PC-3 (cell line): ENCODE data around the gene RCSD1. TPM values are rescaled to one million over a fixed set of nuclear protein-coding genes. Genes with fewer than 3 reads are reported as not detected.

Experiments
- ATAC-seq: fragments of 200-7000 bp; cut with Tn5 transposase; 2 replicates; pipeline ENCODE4 v1.9.1; 2020; ENCODE audit warnings: mild to moderate bottlenecking, moderate library complexity
- BruUV-seq: library from RNA; stranded (reverse); fragments of 400-500 nt; replicated peaks from 2 replicates; lab custom pipeline; 2021; lab: Mats Ljungman, UMichigan
- CTCF ChIA-PET: fragments of 300-600 bp; sonication (Branson Sonifier 250); formaldehyde crosslinking; loops from one replicate; lab custom pipeline; 2022; ENCODE audit warnings: antibody characterized with exemption; lab: Charles Lee
- POLR2A ChIA-PET: fragments of 300-600 bp; sonication (Branson Sonifier 250); formaldehyde crosslinking; loops from one replicate; lab custom pipeline; 2022; ENCODE audit warnings: antibody characterized with exemption; ENCODE audit not compliant: unreplicated experiment; lab: Charles Lee
- DNase-seq: peaks from one replicate; pipeline ENCODE4 v3.0.0-alpha.2; 2015
- H2AFZ ChIP-seq: fragments of 300-600 bp; sonication (generic); 2 replicates; pipeline ENCODE4 v1.6.0; 2016; ENCODE audit warnings: antibody characterized with exemption, low read length
- H3F3A ChIP-seq: fragments of 300-600 bp; sonication (generic); one replicate; pipeline ENCODE4 v1.6.0; 2017; ENCODE audit warnings: antibody characterized with exemption, low read length, control low read depth, mild to moderate bottlenecking; ENCODE audit not compliant: unreplicated experiment
- H3K27ac ChIP-seq: fragments of 300-600 bp; sonication (generic); 2 replicates; pipeline ENCODE4 v1.5.1; 2016; ENCODE audit warnings: mild to moderate bottlenecking, low read length
- H3K27me3 ChIP-seq: fragments of 300-600 bp; sonication (generic); 2 replicates; pipeline ENCODE4 v1.6.1; 2016; ENCODE audit warnings: low read length, mixed read lengths
- H3K36me3 ChIP-seq: fragments of 300-600 bp; sonication (generic); 2 replicates; pipeline ENCODE4 v1.6.1; 2016; ENCODE audit warnings: low read depth, mixed run types, low read length, mixed read lengths
- H3K4me1 ChIP-seq: fragments of 300-600 bp; sonication (generic); 2 replicates; pipeline ENCODE4 v1.5.1; 2016; ENCODE audit warnings: low read length; ENCODE audit not compliant: insufficient read depth
- H3K4me2 ChIP-seq: fragments of 300-600 bp; sonication (generic); 2 replicates; pipeline ENCODE4 v1.6.0; 2016; ENCODE audit warnings: low read length
- H3K4me3 ChIP-seq: fragments of 300-600 bp; sonication (generic); 2 replicates; pipeline ENCODE4 v1.5.1; 2016; ENCODE audit warnings: mild to moderate bottlenecking, low read length, mixed read lengths
- H3K79me2 ChIP-seq: fragments of 300-600 bp; sonication (generic); 2 replicates; pipeline ENCODE4 v1.6.1; 2017; ENCODE audit warnings: low read length, mixed read lengths
- H3K9ac ChIP-seq: fragments of 300-600 bp; sonication (generic); 2 replicates; pipeline ENCODE4 v1.6.0; 2016; ENCODE audit warnings: mild to moderate bottlenecking, low read length
- H3K9me2 ChIP-seq: fragments of 300-600 bp; sonication (generic); replicated peaks from 2 replicates; pipeline ENCODE4 v1.6.1; 2016; ENCODE audit warnings: mixed run types, low read length, mixed read lengths
- H3K9me3 ChIP-seq: fragments of 300-600 bp; sonication (generic); 2 replicates; pipeline ENCODE4 v1.6.1; 2016; ENCODE audit warnings: low read length, mixed read lengths
- H4K20me1 ChIP-seq: fragments of 300-600 bp; sonication (generic); 2 replicates; pipeline ENCODE4 v1.6.1; 2016; ENCODE audit warnings: low read length, mixed read lengths
- CTCF ChIP-seq: fragments of 300-600 bp; sonication (generic); conservative IDR thresholded peaks from 2 replicates; pipeline ENCODE4 v1.5.1; 2017; ENCODE audit warnings: antibody characterized with exemption, low read depth, mild to moderate bottlenecking, low read length
- EZH2 ChIP-seq: fragments of 300-600 bp; sonication (generic); IDR thresholded peaks from one replicate; pipeline ENCODE4 v1.6.1; 2017; ENCODE audit warnings: antibody characterized with exemption, mild to moderate bottlenecking, low read length; ENCODE audit not compliant: unreplicated experiment
- EZH2phosphoT487 ChIP-seq: fragments of 300-600 bp; sonication (generic); IDR thresholded peaks from 2 replicates; pipeline ENCODE4 v1.6.1; 2018; ENCODE audit warnings: mild to moderate bottlenecking, antibody characterized with exemption, low read length, borderline replicate concordance
- intact Hi-C: fragments of 100-400 bp; cut with micrococcal nuclease; formaldehyde crosslinking; loops from 2 replicates; pipeline ENCODE4 v1.9.0; 2023
- total RNA-seq: library from RNA; depleted of rRNA; stranded (reverse); fragments of >200 nt; gene quantifications from 2 replicates; pipeline ENCODE4 v1.2.3, GENCODE V29; 2014

Gene RCSD1
- total RNA-seq, 1 experiment from 2014 or later: not detected

GRCh38 chr1:167722152-167722869 lies 92.3 kb downstream of the RCSD1 start:
- peak; percentile 63 for DNase-seq

DNA sequence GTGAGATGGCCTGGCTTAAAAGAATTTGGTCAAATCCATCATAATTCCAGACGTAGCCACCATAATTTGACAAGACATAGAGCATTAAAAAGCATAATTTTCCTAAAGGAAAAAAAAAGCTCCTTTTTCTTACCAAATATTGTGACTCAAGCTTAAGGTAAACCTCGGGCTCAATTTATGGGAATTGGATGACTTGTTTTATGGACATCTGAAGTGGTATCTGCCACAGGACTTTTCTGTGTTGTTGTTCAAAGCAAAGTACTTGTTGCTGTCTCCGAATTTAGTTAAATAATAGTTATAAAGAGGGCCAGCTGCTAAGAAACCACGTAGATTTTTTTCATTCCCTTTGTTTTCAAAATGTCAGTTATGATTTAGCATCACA lies 92.8 kb downstream of the RCSD1 start:
- CTCF ChIA-PET: interaction anchor here (1.0 kb wide), 1 partner anchor 360 kb away, joined by 7 read pairs; no protein-coding TSS in a partner anchor
- Histone ChIP-seq H3K9ac (peak overlapping the region; percentile 83), H3K9me2 (no peaks in the 10 kb centered on the region), H3K4me1 (peaks cover 21% of the 10 kb centered on the region), H2AFZ (peak overlapping the region; percentile 98), H3K4me3 (peak overlapping the region; percentile 76), H3F3A (no peaks in the 10 kb centered on the region), H4K20me1 (peaks cover 31% of the 10 kb centered on the region), H3K4me2 (peak overlapping the region; percentile 87), H3K27ac (peak overlapping the region; percentile 35), H3K36me3 (no peaks in the 10 kb centered on the region), H3K9me3 (no peaks in the 10 kb centered on the region), H3K79me2 (peaks cover 56% of the 10 kb centered on the region), H3K27me3 (no peaks in the 10 kb centered on the region)
- TSS peak; percentile 42 for BruUV-seq
- peak; percentile 60 for DNase-seq
- intact Hi-C loops: no loop called here
- POLR2A ChIA-PET: interaction anchor here (0.6 kb wide), 2 partner anchors 74 to 834 kb away, joined by 3 to 5 read pairs; no protein-coding TSS in a partner anchor
- peak; percentile 4 for ATAC-seq
- TF ChIP-seq EZH2phosphoT487: no peak
- no peak for TF ChIP-seq CTCF
- TF ChIP-seq EZH2: no peak

More at GRCh38 chr1:167722152-167722869, 92.3 kb downstream of the RCSD1 start:
- ATAC-seq: peak; percentile 42
- CTCF ChIA-PET: interaction anchor here (1.0 kb wide), 1 partner anchor 360 kb away, joined by 7 read pairs; no protein-coding TSS in a partner anchor
- H3K27ac ChIP-seq: peak overlapping the region; percentile 35
- H2AFZ ChIP-seq: peak overlapping the region; percentile 98
- peaks cover 51% of the 10 kb centered on the region for H3K79me2 ChIP-seq
- intact Hi-C loops: no loop called here
- POLR2A ChIA-PET: interaction anchor here (0.6 kb wide), 2 partner anchors 74 to 835 kb away, joined by 3 to 5 read pairs; no protein-coding TSS in a partner anchor
- H4K20me1 ChIP-seq: peaks cover 31% of the 10 kb centered on the region
- H3K4me2 ChIP-seq: peak overlapping the region; percentile 87
- H3F3A ChIP-seq: no peaks in the 10 kb centered on the region
- no peaks in the 10 kb centered on the region for H3K9me2 ChIP-seq
- no TSS peak for BruUV-seq
- H3K36me3 ChIP-seq: no peaks in the 10 kb centered on the region
- H3K4me1 ChIP-seq: peaks cover 21% of the 10 kb centered on the region
- H3K4me3 ChIP-seq: peak overlapping the region; percentile 76
- no peaks in the 10 kb centered on the region for H3K27me3 ChIP-seq
- no peaks in the 10 kb centered on the region for H3K9me3 ChIP-seq
- H3K9ac ChIP-seq: peak overlapping the region; percentile 83
- TF ChIP-seq EZH2: no peak
- TF ChIP-seq CTCF: no peak
- no peak for TF ChIP-seq EZH2phosphoT487
